Mucosa of descending colon (tissue), 3 donors: ENCODE data around the gene ARL15. TPM values are rescaled to one million over a fixed set of nuclear protein-coding genes. Genes with fewer than 3 reads are reported as not detected.
A peak's percentile ranks its signal among the peaks of the same experiment; 100 is the strongest.

Experiments used
- ATAC-seq: fragments of 200-7000 bp; cut with Tn5 transposase; one replicate; pipeline ENCODE4 v1.9.1; 2020; ENCODE audit warnings: mild to moderate bottlenecking, moderate library complexity
- DNase-seq, 3 donors: peaks; one replicate each; pipeline ENCODE4 v3.0.0-alpha.2; 2020
- H3K36me3 ChIP-seq: fragments of 200-600 bp; one replicate; pipeline ENCODE4 v1.8.0; 2021; ENCODE audit warnings: low read depth, mild to moderate bottlenecking
- H3K4me1 ChIP-seq: fragments of 200-600 bp; one replicate; pipeline ENCODE4 v1.8.0; 2021; ENCODE audit warnings: low read depth, mild to moderate bottlenecking
- H3K4me3 ChIP-seq: fragments of 200-600 bp; one replicate; pipeline ENCODE4 v1.8.0; 2021; ENCODE audit warnings: mild to moderate bottlenecking
- H3K9me3 ChIP-seq: fragments of 200-600 bp; one replicate; pipeline ENCODE4 v1.8.0; 2021; ENCODE audit warnings: mild to moderate bottlenecking
- CTCF ChIP-seq: fragments of 200-600 bp; IDR thresholded peaks from one replicate; pipeline ENCODE4 v1.8.0; 2022; ENCODE audit warnings: antibody characterized with exemption, mild to moderate bottlenecking
- intact Hi-C, 2 donors: fragments of 100-400 bp; cut with DNase I in 1 of 2; cut with micrococcal nuclease in 1 of 2; formaldehyde crosslinking; loops; one replicate each; pipeline versions ENCODE4 v1.11.0 to v1.11.1; 2022; cut with DNase I, micrococcal nuclease
- total RNA-seq, 3 donors: library from RNA; stranded (reverse); fragmentation: NEBNext Ultra II Directional in 2 of 3; extraction: Animal tissue kit (Norgen Biotek cat#: 25700) in 2 of 3; gene quantifications; one replicate each; pipeline versions ENCODE4 v1.2.1 to v1.2.4, GENCODE V29; 2021 to 2023
- donor health status: DM: no; HTN: no; CAD: no; lungs with moderate emphysema.
- donor health status: DM: no; HTN: no; CAD: no.
- donor health status: DM: no; HTN: yes; CAD: no.

Gene ARL15
- total RNA-seq, 3 donors from 2014 or later = 21.2 to 34.8 (median 30.1) TPM

GRCh38 chr5:54281960-54282692, 28.2 kb downstream of the ARL15 start:
- peak; percentile 41 for ATAC-seq
- Histone ChIP-seq H3K4me3 (no peak overlapping the region), H3K9me3 (no peaks in the 10 kb centered on the region), H3K4me1 (peaks cover 19% of the 10 kb centered on the region), H3K36me3 (no peaks in the 10 kb centered on the region)
- TF ChIP-seq CTCF = no peak
- no peak for DNase-seq
- intact Hi-C loops = no loop called here

DNA sequence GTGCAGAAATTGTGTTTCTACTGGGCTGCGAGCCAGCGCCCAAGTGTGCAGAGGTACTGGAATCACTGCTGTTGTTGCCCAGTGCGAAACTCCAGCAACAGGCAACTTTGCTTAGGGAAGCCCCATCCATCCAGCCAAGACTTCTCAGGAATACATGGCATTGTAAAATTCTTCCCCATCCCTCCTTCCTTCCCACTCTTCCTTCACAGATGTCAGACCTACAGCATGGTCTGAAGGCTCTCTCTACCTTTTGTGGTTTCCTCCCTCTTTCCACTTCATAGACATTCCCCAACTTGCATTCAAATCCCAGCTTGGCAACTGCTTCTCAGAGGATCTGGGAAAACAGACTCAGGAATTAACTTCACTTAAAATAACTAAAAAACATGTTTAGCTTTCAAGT, 30.4 kb downstream of the ARL15 start:
- Histone ChIP-seq H3K4me3 (no peak overlapping the region), H3K36me3 (no peaks in the 10 kb centered on the region), H3K9me3 (no peaks in the 10 kb centered on the region), H3K4me1 (peaks cover 19% of the 10 kb centered on the region)
- DNase-seq = no peak
- TF ChIP-seq CTCF = no peak
- ATAC-seq = no peak
- intact Hi-C loops = no loop called here

DNA sequence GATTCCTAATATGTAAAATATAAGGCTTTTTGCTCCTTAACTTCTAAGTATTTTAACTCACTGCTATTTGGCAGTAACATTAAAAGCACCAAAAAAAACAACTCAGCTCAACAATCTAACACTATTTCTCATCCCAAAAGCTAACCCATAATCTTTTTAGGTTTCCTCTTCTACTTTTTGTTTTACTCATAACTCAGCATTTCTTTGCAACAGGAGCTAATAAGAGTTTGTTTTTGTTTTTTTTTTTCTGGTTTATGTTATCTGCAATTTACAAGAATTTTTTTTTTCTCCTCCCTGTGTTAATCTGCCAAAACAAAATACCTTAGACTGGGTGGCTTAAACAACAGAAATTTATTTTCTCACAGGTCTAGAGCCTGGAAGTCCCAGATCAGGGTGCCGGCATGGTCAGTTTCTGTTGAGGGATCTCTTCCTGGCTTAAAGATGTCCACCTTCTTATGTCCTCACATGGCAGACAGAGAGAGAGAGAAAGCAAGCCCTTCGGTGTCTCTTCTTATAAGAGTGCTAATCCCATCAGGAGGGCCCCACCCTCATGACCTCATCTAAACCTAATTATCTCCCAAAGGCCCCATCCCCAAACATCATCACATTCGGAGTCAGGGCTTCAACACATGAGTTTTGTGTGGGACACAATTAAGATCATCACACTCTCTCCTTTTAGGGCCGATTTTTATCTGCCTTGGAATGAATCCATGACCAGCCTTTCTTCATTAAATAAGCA, 31.2 kb downstream of the ARL15 start:
- Histone ChIP-seq H3K9me3 (no peaks in the 10 kb centered on the region), H3K4me3 (no peak overlapping the region), H3K36me3 (no peaks in the 10 kb centered on the region), H3K4me1 (peaks cover 12% of the 10 kb centered on the region)
- no peak for TF ChIP-seq CTCF
- DNase-seq = no peak
- intact Hi-C loops = no loop called here
- no peak for ATAC-seq

- TF ChIP-seq CTCF = no peak
- ATAC-seq (no peak), DNase-seq (no peak)
- peaks cover 12% of the 10 kb centered on the region for H3K4me1 ChIP-seq
- no peak overlapping the region for H3K4me3 ChIP-seq
- H3K9me3 ChIP-seq = no peaks in the 10 kb centered on the region
- intact Hi-C loops = no loop called here
- H3K36me3 ChIP-seq = no peaks in the 10 kb centered on the region
These were observed 32.1 kb downstream of the ARL15 start for GRCh38 chr5:54278036-54278830.

GRCh38 chr5:54276048-54276447, 34.3 kb downstream of the ARL15 start:
- TF ChIP-seq CTCF = no peak
- H3K4me3 ChIP-seq = no peak overlapping the region
- intact Hi-C loops = no loop called here
- DNase-seq = no peak
- no peaks in the 10 kb centered on the region for H3K9me3 ChIP-seq
- H3K4me1 ChIP-seq = no peaks in the 10 kb centered on the region
- no peaks in the 10 kb centered on the region for H3K36me3 ChIP-seq
- ATAC-seq = no peak
